Upper lobe of left lung (tissue), 4 donors: ENCODE data around the gene PLD4.

ENCODE experiments used
- EP300 ChIP-seq, 4 donors: sonication (generic); formaldehyde crosslinking; IDR thresholded peaks; one replicate each; pipeline ENCODE4 v1.5.1; 2017; ENCODE audit warnings: antibody characterized with exemption in 4 of 4, control low read depth in 2 of 4
- POLR2A ChIP-seq, 4 donors: fragments of 450-650 bp; IDR thresholded peaks; one replicate each; pipeline ENCODE4 v1.5.1; 2016 to 2017; ENCODE audit warnings: antibody characterized with exemption in 4 of 4, mild to moderate bottlenecking in 2 of 4
- TF ChIP-seq, protein P1 (sequence below), 6 experiments: fragments of 450-650 bp in 4 of 6; fragments of 200-600 bp in 2 of 6; sonication (generic) in 2 of 6; IDR thresholded peaks; one replicate each; pipeline ENCODE4 v1.5.1; 2016 to 2019; ENCODE audit warnings: antibody characterized with exemption in 6 of 6

DNA sequence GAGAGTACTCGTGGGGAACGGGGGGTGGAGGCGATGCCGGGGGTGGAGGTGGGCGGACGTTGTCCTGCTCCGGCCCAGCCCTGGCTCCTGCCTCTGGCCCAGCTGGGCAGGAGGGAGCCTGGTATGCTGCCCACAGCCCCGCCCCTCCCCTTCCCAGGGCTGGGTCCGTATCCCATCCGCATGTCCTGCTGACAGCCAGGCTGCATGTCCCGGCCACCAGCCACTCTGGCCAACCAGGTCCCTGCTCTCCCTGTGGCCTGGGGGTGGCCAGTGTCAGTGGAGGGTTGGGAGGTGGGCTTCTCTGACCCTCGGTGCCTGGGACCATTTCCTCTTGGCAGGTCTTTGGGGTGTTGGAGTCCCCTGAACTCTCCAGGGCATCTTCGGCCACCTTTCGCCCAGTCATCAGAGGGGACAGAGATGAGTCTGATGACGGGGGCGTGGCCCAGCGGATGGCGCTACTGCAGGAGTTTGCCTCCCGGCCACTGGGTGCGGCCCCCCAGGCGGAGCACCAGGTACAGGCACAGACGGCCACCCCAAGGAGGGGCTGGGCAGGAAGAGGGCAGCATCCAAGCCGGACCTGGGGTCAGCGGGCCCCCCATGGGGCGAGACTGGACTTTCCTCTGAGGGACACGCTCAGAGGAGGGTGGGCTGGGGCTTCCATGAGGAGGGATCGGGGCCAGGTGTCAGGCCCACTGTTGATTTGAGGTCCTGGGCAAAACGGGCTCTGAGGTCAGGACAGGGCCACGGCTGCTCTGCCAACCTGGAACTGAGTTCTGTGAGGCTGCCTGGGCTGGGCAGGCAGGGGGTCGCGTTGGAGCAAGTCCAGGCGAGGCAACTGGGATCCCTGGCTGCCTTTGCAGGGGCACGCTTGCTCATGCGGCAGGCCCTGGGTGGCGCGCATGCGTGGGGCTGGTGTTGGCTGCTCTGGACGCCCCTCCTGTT is 39.4 kb upstream of the PLD4 start:
- TF ChIP-seq POLR2A (IDR thresholded peaks at IDR 0.05) (no peak), EP300 (IDR thresholded peaks at IDR 0.05) (no peak)
- TF ChIP-seq, protein P1, sequence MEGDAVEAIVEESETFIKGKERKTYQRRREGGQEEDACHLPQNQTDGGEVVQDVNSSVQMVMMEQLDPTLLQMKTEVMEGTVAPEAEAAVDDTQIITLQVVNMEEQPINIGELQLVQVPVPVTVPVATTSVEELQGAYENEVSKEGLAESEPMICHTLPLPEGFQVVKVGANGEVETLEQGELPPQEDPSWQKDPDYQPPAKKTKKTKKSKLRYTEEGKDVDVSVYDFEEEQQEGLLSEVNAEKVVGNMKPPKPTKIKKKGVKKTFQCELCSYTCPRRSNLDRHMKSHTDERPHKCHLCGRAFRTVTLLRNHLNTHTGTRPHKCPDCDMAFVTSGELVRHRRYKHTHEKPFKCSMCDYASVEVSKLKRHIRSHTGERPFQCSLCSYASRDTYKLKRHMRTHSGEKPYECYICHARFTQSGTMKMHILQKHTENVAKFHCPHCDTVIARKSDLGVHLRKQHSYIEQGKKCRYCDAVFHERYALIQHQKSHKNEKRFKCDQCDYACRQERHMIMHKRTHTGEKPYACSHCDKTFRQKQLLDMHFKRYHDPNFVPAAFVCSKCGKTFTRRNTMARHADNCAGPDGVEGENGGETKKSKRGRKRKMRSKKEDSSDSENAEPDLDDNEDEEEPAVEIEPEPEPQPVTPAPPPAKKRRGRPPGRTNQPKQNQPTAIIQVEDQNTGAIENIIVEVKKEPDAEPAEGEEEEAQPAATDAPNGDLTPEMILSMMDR (IDR thresholded peaks at IDR 0.05), result no peak
